Endothelial cell (in vitro differentiated cells): Measurements from ENCODE around the gene ZNF430. TPM values are rescaled to one million over a fixed set of nuclear protein-coding genes. Genes with fewer than 3 reads are reported as not detected.

Source experiments
- total RNA-seq: library from RNA; stranded (reverse); fragmentation: NEBNext Ultra II Directional; extraction: Animal tissue kit (Norgen Biotek cat#: 25700); gene quantifications from one replicate; pipeline ENCODE4 v1.2.1, GENCODE V29; 2021; ENCODE audit not compliant: unreplicated experiment

Gene ZNF430
- total RNA-seq, 1 donor from 2014 or later: 11.5 TPM

Other genes with a start within 250 kb of the ZNF430 start
- gene ZNF66, start 244.4 kb upstream of the ZNF430 start, total RNA-seq: 17.6 TPM
- 19.8 TPM for gene ZNF85, start 97.4 kb upstream of the ZNF430 start, total RNA-seq
- 16.8 TPM for gene ZNF714, start 61.5 kb downstream of the ZNF430 start, total RNA-seq
- 20.1 TPM for gene ZNF431, start 121.4 kb downstream of the ZNF430 start, total RNA-seq